ENCODE data around the gene STRADB. TPM values are rescaled to one million over a fixed set of nuclear protein-coding genes. Genes with fewer than 3 reads are reported as not detected.

Gene STRADB
- total and polyA plus RNA-seq, 2 of the 4 experiments (the other 2 are of a cell fraction): 14.9 to 31.5 TPM

DNA sequence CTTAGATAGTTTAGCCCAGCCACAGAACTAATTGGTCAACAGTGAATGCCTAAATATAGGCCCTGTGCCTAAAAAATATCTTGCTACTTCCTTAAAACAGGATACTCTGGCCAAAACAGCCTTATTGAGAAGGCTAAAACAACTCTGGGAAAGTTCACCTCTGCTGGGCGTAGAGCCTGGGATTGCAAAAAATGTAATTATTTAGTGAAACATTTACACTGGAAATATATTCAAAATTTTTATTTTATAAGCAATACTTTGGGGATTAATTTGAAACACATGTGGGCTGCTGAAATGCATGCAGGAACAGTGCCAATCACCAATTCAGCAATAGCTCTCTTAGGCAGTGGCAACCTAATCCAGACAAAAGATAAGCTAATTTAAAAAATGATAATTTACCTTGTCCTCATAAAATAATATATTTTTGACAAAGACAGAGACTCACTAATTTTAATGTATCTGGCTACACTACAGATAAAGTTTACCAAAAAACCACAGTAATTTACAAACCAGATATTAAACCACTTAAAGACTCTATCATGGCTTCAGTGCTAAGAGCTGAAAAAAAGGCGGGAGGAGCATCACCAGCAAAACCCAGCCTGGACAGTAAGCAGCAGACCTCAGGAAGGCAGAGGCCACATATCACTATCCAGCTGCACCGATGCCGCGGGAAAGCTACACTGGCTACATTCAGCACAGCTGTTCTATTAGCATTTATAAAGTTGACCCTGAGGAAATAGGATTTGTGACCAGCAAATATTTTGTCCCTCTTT is 18.7 kb upstream of the STRADB start (continued):
- TF ChIP-seq MAZ (IDR thresholded peaks at IDR 0.05; ENCODE audit: borderline replicate concordance, low read depth, low read length) (no peak), BHLHE40 (IDR thresholded peaks at IDR 0.05; ENCODE audit: low read depth, low read length) (no peak)

DNA sequence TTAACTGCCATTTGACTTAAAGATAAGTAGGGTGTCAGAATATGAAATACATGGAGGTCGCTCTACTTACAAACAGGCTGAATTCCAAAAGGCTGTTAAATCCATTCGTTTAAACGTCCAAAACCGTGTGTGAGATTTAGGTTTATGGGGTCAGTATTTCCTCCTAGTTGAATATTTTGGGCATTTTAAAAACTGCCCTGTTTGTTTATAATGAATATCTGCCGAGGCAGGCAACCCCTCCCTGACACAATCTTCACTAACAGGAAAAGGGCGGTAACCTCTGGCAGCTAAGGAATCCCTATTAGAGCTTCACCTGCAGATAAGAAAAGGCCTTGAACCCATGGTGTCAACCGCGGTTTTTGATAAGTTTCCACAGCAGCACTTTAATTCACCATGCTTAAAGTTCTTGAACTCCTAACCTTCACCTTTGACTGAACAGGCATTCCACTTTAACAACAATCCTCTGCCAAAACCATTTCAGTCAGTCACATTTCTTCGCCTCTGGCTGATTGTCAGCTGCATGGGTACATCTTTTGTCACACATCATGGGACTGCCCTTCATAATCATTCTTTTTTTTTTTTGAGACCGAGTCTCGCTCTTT is 18.0 kb upstream of the STRADB start:
- no peak overlapping the region for H3K56ac ChIP-seq (ENCODE audit: extremely low read depth, insufficient read depth, low read length)
- no peak overlapping the region for H2BK20ac ChIP-seq (ENCODE audit: low read depth, low read length)
- H2BK120ac ChIP-seq (ENCODE audit: low read depth, low read length): 0 out of 2 replicates have a peak overlapping the region, but pooled peaks have one; percentile 7
- peak overlapping the region; percentile 13; the same call in 1 of the 2 replicates for H4K5ac ChIP-seq (ENCODE audit: low read depth, low read length)
- peak overlapping the region; percentile 11 for H2BK5ac ChIP-seq (ENCODE audit: low read depth, low read length, poor library complexity, severe bottlenecking)
- no peak overlapping the region for H3K9ac ChIP-seq (ENCODE audit: low read depth, low read length)
- no peak overlapping the region for H2AK9ac ChIP-seq (replicated peaks; ENCODE audit: low read depth, low read length, poor library complexity)
- H3K4me3 ChIP-seq (ENCODE audit: insufficient read depth, low read depth, low read length): no peak overlapping the region
- intact Hi-C loops (cut with micrococcal nuclease) (no loop called here), in situ Hi-C loops (cut with MboI; ENCODE audit: low sequenced_read_pairs) (no loop called here), dilution Hi-C loops (cut with HindIII; ENCODE audit: low sequenced_read_pairs, unreplicated experiment) (no loop called here)
- WGBS, 2 experiments (ENCODE audit: extremely low coverage in 2 of 2, insufficient read length in 1 of 2): 33% methylated on average over 2 of the region's 11 CpGs; no CpG with 5 or more reads in 1 of the 2 experiments
- no peaks in the 10 kb centered on the region for H3K36me3 ChIP-seq (ENCODE audit: control insufficient read depth, insufficient read depth, low read length)
- peaks cover 29 to 42% of the 10 kb centered on the region in 2 experiments for H3K79me1 ChIP-seq (ENCODE audit: low read depth in 1 of 2, low read length in 2 of 2)
- peak overlapping the region; percentile 2; the same call in 1 of the 2 replicates for H2AK5ac ChIP-seq (ENCODE audit: low read depth, low read length)
- no peak overlapping the region for H4K91ac ChIP-seq (ENCODE audit: insufficient read depth, low read depth, low read length)
- H3K9me1 ChIP-seq (ENCODE audit: insufficient read depth, low read length): peaks cover 2% of the 10 kb centered on the region; the same call in 1 of the 2 replicates
- 0 out of 3 replicates have a peak overlapping the region, but pooled peaks have one; percentile 12 for H2BK15ac ChIP-seq (ENCODE audit: low read depth, low read length)
- CTCF ChIA-PET: no interaction called here
- H2AFZ ChIP-seq (replicated peaks; ENCODE audit: low read length, poor library complexity): no peak overlapping the region
- TF ChIP-seq USF2 (IDR thresholded peaks at IDR 0.05; ENCODE audit: low read depth, low read length) (no peak), MAFK (IDR thresholded peaks at IDR 0.05; ENCODE audit: low read depth, low read length) (no peak), SMC3 (IDR thresholded peaks at IDR 0.05; ENCODE audit: low read depth, low read length) (no peak)
- H3K4me2 ChIP-seq (ENCODE audit: low read depth, low read length): peak overlapping the region; percentile 18
- peak overlapping the region; percentile 22; the same call in 1 of the 2 replicates for H3K4ac ChIP-seq (ENCODE audit: low read depth, low read length)
- POLR2A ChIA-PET (ENCODE audit: unreplicated experiment): no interaction called here
- ATAC-seq (ENCODE audit: low read depth) (no peak; the same call in 1 of the 2 replicates), DNase-seq (no peak)
- H3K4me1 ChIP-seq (ENCODE audit: control insufficient read depth, insufficient read depth, low read length): peaks cover 7% of the 10 kb centered on the region
- BruUV-seq (replicated peaks): no TSS peak
- H3K9me3 ChIP-seq (ENCODE audit: control insufficient read depth, insufficient read depth, low read length): no peaks in the 10 kb centered on the region
- peak overlapping the region; percentile 13; the same call in 1 of the 2 replicates for H3K23ac ChIP-seq (ENCODE audit: low read depth, low read length)
- H4K20me1 ChIP-seq (ENCODE audit: insufficient read depth, low read length): no peaks in the 10 kb centered on the region; the same call in 1 of the 2 replicates
- peak overlapping the region; percentile 26 to 44; a peak in 2 of 4 replicates for H4K8ac ChIP-seq (ENCODE audit: low read depth in 2 of 2, low read length in 2 of 2)
- no peak overlapping the region for H3K18ac ChIP-seq (ENCODE audit: low read depth, low read length)
- 0 out of 2 replicates have a peak overlapping the region, but pooled peaks have one; percentile 10 for H3K14ac ChIP-seq (replicated peaks; ENCODE audit: low read depth, low read length)
- peak overlapping the region; percentile 88; the same call in 1 of the 2 replicates for H3K27ac ChIP-seq (ENCODE audit: insufficient read depth, low read length)
- no peaks in the 10 kb centered on the region for H3K27me3 ChIP-seq (ENCODE audit: control insufficient read depth, insufficient read depth, low read length)
